Embryonic facial prominence (tissue), 1 donor: ENCODE results near the gene PPP1R18.
"Not testable (repeated sequence)": the region's sequence is repeated elsewhere in the genome, so short reads cannot be mapped to it uniquely, and the experiment has no call there.

Experiments
- DNase-seq: peaks from one replicate; pipeline ENCODE4 v3.0.0-alpha.2; 2016; ENCODE audit errors: extremely low spot score

PPP1R18 gene

DNA sequence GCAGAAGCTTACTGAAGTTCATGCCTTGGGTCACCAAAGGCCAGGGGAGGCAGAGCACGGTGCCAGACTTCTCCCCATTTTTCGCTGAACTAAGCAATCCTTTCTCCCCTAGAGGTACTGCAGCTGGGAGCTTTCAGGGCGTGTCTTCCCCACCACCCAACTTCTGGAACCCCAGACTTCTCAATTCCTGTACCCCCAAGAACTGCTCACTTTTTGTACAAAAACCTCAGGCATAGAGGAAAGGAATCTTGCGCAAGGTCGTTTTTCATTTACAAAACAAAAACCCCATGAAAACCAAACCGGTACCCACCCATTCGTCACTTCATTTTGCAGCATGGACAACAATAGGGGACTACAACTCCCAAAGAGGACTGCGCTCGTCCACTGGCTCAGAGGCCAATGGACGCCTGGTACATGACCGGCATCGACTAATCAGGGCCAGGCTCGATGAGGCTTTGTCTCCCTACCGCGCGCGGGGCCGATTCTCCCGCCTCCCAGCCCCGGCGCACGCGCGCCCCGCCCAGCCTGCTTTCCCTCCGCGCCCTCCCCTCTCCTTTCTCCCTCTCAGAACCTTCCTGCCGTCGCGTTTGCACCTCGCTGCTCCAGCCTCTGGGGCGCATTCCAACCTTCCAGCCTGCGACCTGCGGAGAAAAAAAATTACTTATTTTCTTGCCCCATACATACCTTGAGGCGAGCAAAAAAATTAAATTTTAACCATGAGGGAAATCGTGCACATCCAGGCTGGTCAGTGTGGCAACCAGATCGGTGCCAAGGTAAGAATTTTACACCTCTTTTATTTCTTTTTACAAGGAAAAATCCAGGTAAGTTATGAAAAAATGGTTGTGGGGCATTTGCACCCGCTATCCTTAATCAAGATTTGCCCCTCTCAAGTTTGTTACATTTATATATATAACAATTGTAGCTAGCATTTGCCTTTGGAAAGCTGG, 33.6 kb upstream of the PPP1R18 start, which contains the start of gene TUBB:
Gene TUBB (plus strand): TSS at position 562 of the 947 bp plus-strand sequence. CDS start 155 bp downstream, at position 717.
- peak; percentile 97 for DNase-seq

GRCh38 chr6:30719356-30719755, 32.9 kb upstream of the PPP1R18 start:
- DNase-seq, result no peak

GRCh38 chr6:30717845-30718720, 31.6 kb upstream of the PPP1R18 start:
- DNase-seq, result not testable (repeated sequence)

DNA sequence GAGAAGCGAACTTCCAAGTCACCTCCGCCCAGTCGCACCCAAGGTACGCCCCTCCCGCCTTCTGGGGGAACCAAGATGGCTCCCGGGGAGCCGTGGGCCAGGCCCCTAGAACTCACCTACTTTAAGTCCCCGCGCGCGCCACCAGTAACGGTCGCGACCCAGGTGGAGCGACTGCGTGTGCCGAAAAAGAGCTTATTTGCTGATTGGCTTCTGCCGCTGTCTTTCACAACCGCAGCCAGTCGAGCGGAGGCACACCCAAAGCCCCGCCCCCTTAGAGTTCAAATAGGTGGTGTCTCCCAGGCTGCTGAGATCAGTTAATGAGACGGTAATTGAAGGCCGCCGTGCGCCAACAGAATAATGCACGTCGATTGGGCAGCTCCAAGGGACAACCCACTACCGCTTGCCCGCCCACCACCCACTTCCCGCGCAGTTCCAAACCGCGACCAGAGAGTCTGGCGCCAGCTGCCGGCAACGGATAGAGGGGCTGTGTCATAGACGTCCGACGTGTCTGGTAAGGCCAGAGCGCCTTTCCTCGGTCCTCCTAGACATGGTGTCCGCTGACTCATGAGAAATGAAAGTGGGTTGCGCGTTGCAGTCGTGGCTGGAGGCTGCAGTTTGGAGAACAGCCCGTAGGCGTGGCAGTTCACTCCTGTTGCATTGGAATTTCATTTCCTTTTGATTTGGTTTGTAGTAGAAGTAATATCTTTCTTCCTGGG, 30.8 kb upstream of the PPP1R18 start, which contains the start of gene MDC1:
Gene MDC1 (minus strand): TSS at position 153 of the 716 bp plus-strand sequence. CDS start 2,106 bp downstream, outside the sequence.
- DNase-seq, result peak; percentile 98

DNA sequence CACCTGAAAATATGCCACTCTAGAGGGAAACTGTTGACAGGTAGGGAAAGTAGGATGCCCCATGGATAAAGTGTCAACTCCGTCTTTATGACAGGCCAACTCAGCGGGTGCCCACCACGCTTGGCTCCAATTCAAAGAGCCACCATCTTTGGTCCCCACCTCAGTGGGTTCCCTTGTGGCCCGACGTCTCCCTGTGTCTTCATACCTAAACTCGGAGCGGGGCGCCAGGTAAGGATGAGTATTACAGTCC, 30.4 kb upstream of the PPP1R18 start:
- no peak for DNase-seq

- no peak for DNase-seq
Measured at GRCh38 chr6:30714263-30714662, 27.8 kb upstream of the PPP1R18 start.

DNA sequence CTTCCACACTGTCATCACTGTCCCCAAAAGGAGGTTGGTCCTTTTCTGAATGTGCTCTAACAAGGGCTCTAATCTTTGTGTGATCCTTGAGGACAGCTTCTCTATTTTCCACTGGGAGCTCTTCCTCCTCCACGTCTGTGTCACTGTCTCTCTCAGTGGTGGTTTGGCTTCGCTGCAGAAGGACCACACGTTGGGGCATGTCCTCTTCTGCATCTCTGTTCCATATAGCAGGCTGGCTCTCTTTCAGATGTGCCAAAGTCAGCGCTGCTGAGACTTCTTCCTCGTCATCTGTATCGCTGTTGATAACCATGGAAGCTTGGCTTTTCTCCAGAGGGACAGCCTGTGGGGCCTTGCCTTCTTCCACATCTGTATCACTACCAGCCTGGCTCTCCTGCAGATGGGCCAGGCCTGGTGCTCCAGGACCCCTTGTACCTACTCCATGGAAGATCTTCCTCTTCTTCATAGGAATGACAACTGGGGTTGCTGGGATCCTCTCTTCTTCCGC, 26.0 kb upstream of the PPP1R18 start:
- DNase-seq, result no peak

GRCh38 chr6:30711758-30712380, 25.4 kb upstream of the PPP1R18 start:
- DNase-seq, result no peak

- no peak for DNase-seq
Measured at GRCh38 chr6:30709101-30709868, 22.8 kb upstream of the PPP1R18 start.

GRCh38 chr6:30707281-30707850, 20.9 kb upstream of the PPP1R18 start:
- no peak for DNase-seq

GRCh38 chr6:30705620-30706019, 19.2 kb upstream of the PPP1R18 start:
- DNase-seq, result no peak

GRCh38 chr6:30703821-30704220, 17.4 kb upstream of the PPP1R18 start:
- DNase-seq, result no peak

DNA sequence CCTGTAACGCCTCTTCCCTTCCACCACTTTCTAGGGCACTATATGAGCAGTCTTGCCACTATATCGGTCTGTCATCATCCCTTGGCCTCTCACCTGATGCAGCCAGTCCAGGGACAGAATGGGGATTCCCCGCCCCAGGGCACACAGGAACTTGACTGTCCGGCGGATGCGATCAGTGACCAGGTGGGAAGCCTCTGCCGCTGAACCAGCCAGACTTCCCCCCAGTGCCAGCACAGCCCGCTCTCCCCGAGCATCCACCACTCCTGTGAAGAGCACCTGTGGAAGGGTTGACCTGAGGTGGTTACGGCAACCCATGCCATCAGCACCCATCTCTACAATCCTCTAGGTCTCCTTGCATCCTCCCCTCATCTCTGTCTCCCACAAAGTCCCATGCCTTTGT, 16.6 kb upstream of the PPP1R18 start:
- DNase-seq, result no peak

DNA sequence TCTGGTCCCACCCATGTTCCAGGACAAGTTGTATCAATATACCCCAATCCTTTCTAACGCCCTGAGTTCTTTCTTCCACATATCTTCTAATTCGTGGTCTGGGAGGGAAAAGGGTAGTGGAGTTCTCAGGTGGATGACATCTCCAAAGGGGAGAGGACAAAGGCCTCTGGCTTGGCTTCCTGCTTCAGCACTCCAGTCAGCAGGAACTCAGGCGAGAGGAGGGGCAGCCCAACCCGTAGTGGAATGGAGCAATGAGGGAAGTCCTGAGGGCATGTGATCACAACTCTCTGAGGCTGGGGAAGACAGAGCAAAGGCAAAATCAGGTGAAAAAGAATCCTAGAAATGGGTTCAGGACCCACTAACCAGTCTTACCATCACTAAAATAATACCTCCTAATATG, 13.9 kb upstream of the PPP1R18 start:
- no peak for DNase-seq

DNA sequence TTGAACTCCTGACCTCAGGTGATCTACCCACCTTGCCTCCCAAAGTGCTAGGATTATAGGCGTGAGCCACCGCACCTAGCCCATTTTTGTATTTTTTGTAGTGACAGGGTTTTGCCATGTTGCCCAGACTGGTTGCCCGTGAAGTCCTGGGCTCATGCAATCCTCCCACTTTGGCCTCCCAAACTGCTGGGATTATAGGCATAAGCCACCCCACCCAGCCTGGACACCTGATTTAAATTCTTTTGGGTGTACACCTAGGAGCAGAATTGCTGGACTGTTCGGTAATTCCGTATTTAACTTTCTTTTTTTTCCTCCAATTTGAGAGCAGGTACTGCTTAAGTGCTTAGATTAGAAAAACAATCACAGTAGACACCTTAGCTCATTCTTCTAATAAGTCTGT, 10.0 kb upstream of the PPP1R18 start:
- DNase-seq, result no peak

DNA sequence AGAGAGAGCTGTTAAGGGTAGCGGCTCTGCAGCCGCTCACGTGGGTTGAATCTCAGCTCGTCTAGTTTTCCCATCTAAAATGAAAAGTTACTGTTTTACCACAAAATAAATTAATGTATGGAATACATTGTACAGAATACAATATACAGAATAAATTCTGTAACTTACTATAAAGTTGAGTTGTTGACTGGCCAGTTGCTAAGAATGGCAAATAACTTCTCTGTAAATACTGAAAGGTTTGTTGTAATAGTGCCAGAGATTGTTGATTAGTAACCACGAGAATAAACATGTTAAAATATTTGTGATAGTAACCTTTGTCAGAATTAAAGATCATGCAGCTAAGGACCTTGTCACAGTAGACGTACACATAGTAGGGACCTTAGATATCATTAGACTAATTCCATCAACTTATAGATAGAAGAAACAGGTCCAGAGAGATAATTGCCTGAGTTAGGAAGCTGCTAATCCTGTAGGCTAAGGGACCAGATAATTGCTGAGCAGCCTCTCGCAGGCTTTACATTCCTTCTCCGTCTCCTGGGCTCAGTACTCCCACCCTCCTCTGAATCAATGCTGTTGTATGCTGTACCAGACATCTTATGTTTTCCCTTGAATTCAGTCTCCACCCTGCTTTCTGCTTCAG, 4.9 kb upstream of the PPP1R18 start:
- DNase-seq, result no peak

DNA sequence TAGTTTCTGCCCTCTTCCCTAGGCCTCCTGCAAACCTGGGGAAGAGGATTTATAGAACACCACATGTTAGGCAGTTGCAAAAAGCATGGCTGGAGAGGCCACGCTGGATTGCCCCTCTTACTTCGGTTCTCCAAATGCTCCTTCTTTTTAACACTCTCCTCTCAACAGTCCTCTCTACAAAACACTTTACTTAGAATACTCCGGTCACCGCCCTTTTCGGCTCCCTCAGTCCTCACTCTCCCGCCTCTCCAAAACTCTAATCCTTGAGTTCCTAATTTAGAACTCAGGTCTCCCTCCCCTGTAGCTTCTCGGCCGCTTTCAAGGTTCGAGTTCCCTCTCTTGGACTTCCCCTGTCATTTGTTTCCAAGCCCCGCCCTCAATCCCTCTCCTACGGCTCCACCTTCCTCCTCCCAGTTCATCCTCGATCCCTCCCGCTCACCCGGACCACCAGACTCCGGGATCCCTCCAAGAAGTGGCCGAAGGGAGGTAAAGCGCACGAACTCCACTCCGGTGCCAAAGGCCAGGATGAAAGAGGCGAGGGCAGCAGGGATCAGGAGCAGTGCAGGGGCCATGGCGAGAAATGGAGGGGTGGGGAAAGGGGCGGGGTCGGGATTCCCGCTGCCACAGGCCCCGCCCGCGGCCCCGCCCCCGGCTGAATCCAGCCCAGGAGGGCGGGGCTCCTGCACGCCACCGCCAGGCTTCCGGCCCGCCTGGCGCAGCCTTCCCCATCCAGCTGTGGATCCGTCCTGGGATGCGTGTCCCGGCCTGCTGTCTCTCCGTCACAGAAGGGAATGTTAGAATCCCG, 4.2 kb upstream of the PPP1R18 start, which contains the start of gene NRM:
Gene NRM (minus strand): TSS at position 582 of the 805 bp plus-strand sequence. CDS start 10 bp downstream, at position 572.
- peak; percentile 75 for DNase-seq

DNA sequence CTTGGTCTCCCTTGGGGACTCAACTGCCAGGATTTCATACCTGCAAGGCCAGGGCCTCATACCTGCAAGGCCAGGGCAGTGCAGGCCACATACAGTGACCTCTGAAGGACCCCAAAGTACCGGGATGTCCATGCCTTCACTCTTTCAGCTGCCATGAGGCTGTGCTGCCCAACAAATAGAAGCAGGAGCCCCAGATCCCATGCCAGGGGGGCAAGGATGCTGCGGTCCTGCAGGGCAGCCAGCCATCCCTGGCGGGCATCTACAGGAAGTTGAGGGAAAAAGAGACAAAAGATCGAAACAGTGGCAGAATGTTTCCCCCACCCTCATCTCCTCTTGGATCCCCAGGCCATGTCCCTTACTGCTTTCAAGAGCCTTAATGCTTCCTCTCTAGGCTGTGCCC, 3.5 kb upstream of the PPP1R18 start:
- no peak for DNase-seq
